Transverse colon (tissue), 4 donors: ENCODE results near the gene KRT6B.

Experiments used
- EP300 ChIP-seq: sonication (generic); formaldehyde crosslinking; IDR thresholded peaks from one replicate; pipeline ENCODE4 v1.6.1; 2017; ENCODE audit warnings: antibody characterized with exemption, low read depth
- POLR2AphosphoS5 ChIP-seq, 3 donors: sonication (generic); formaldehyde crosslinking; IDR thresholded peaks; one replicate each; pipeline ENCODE4 v1.6.1; 2016; ENCODE audit warnings: antibody characterized with exemption in 3 of 3
- TF ChIP-seq, protein P1 (sequence below), 5 experiments: fragments of 200-600 bp in 3 of 5; fragments of 450-650 bp in 2 of 5; sonication (generic) in 3 of 5; IDR thresholded peaks; 1 replicate in 2 of 5; 2 replicates in 3 of 5; pipeline ENCODE4 v1.5.1; 2016 to 2017; ENCODE audit warnings: antibody characterized with exemption in 5 of 5, inconsistent platforms in 3 of 5, mild to moderate bottlenecking in 2 of 5, moderate library complexity in 1 of 5

DNA sequence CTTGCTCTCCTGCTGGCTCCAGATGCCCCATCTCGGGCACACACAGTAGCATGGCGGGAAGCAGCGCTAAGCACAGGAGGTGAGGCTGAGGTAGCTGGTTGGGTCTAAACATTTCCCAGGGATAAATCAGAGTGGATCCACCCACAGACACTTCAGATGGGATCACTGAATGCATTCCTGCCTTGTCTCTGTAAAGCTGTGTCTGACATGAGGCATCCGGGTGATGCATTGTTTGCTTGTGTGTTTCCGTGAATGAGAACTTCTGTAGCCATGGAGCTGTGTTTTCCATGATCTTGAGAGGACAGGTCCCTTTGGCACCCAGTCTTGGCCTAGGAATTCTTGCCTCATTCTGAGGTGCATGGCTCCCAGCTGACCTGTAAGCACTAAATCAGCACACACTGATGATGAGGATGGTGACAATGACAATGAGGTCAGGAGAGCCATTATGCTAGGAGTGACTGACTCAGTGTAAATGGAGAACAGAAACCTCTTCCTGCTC, 11.1 kb downstream of the KRT6B start:
- TF ChIP-seq, protein P1, sequence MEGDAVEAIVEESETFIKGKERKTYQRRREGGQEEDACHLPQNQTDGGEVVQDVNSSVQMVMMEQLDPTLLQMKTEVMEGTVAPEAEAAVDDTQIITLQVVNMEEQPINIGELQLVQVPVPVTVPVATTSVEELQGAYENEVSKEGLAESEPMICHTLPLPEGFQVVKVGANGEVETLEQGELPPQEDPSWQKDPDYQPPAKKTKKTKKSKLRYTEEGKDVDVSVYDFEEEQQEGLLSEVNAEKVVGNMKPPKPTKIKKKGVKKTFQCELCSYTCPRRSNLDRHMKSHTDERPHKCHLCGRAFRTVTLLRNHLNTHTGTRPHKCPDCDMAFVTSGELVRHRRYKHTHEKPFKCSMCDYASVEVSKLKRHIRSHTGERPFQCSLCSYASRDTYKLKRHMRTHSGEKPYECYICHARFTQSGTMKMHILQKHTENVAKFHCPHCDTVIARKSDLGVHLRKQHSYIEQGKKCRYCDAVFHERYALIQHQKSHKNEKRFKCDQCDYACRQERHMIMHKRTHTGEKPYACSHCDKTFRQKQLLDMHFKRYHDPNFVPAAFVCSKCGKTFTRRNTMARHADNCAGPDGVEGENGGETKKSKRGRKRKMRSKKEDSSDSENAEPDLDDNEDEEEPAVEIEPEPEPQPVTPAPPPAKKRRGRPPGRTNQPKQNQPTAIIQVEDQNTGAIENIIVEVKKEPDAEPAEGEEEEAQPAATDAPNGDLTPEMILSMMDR (IDR thresholded peaks at IDR 0.05): no peak
- TF ChIP-seq EP300: no peak
- TF ChIP-seq POLR2AphosphoS5 (IDR thresholded peaks at IDR 0.05): peak in 1 of 3 donors; percentile 16
